Measurements from ENCODE around the gene ADISSP.

DNA sequence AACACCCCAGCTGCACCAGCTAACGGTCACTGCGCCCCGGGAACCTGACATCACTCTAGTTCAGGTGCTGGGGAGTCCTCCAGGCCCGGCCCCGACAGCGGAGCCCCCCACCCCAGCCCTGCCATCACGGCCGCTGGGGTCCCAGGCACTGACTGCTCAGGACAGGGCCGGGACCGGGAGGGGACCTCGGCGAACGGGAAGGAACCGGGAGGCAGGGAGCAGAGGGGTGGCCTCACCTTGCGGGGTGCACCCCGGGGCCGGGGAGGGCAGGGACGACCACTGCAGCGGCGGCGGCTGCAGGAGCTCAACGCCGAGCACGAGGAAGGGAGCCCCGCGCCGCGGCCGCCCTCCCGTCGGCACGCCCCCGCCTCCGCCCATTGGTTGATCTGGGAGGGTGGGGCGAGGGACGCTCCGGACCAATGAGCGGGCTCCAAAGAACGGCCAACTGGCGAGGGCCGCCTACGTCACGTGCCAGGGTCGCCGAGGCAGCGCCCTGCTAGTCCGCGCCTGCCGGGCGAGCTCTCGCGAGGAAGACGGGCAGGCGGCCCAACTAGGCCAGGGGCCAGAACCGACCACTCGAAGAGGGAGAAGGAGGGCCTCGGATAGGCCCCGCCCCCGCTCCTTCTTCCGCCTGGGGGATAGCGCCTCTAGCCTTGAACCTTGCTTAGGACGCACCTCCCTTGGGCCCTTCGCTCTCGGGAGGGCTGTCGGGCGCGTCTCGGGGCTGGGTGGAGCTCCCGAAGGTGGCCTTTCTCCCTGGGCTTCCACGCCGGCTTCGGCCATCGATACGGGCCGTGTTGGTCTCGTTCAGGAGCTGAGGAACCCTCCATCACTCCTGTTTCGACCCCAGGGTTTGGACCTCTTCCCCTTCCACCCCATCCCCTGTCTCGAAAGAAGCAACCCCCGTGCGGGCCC is at the start of gene ADISSP:
- TF ChIP-seq, protein P1, sequence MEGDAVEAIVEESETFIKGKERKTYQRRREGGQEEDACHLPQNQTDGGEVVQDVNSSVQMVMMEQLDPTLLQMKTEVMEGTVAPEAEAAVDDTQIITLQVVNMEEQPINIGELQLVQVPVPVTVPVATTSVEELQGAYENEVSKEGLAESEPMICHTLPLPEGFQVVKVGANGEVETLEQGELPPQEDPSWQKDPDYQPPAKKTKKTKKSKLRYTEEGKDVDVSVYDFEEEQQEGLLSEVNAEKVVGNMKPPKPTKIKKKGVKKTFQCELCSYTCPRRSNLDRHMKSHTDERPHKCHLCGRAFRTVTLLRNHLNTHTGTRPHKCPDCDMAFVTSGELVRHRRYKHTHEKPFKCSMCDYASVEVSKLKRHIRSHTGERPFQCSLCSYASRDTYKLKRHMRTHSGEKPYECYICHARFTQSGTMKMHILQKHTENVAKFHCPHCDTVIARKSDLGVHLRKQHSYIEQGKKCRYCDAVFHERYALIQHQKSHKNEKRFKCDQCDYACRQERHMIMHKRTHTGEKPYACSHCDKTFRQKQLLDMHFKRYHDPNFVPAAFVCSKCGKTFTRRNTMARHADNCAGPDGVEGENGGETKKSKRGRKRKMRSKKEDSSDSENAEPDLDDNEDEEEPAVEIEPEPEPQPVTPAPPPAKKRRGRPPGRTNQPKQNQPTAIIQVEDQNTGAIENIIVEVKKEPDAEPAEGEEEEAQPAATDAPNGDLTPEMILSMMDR (conservative IDR thresholded peaks at IDR 0.05; ENCODE audit: low read depth, low read length): peak; percentile 24; the same call in 1 of the 2 replicates
- TF ChIP-seq EZH2 (IDR thresholded peaks at IDR 0.05; ENCODE audit: borderline replicate concordance, low read depth, low read length, poor library complexity, severe bottlenecking): no peak
